ENCODE results near the gene VARS2. TPM values are rescaled to one million over a fixed set of nuclear protein-coding genes. Genes with fewer than 3 reads are reported as not detected.
A peak's percentile ranks its signal among the peaks of the same experiment; 100 is the strongest.

VARS2 gene
- total RNA-seq, 1 donor from 2014 or later: 26.3 TPM

- Histone ChIP-seq H3K4me3 (ENCODE audit: low read depth, low read length) (no peak overlapping the region), H3K27me3 (ENCODE audit: control insufficient read depth, insufficient read depth, low read length) (peaks cover 6% of the 10 kb centered on the region), H3K36me3 (ENCODE audit: control insufficient read depth, insufficient read depth, low read length) (no peaks in the 10 kb centered on the region)
- no peak for TF ChIP-seq CTCF (IDR thresholded peaks at IDR 0.05; ENCODE audit: insufficient read depth, low read length, severe bottlenecking)
- DNase-seq (ENCODE audit: low read depth) (no peak), FAIRE-seq (no peak)
Observed at GRCh38 chr6:30954631-30955366, 40.8 kb downstream of the VARS2 start.

- Histone ChIP-seq H3K36me3 (ENCODE audit: control insufficient read depth, insufficient read depth, low read length) (no peaks in the 10 kb centered on the region), H3K27me3 (ENCODE audit: control insufficient read depth, insufficient read depth, low read length) (peaks cover 7% of the 10 kb centered on the region), H3K4me3 (ENCODE audit: low read depth, low read length) (peak overlapping the region; percentile 28)
- no peak for FAIRE-seq
- no peak for TF ChIP-seq CTCF (IDR thresholded peaks at IDR 0.05; ENCODE audit: insufficient read depth, low read length, severe bottlenecking)
- DNase-seq (ENCODE audit: low read depth): no peak
Observed at GRCh38 chr6:30955367-30956042, 41.5 kb downstream of the VARS2 start.

GRCh38 chr6:30957716-30958115, 43.7 kb downstream of the VARS2 start:
- FAIRE-seq (no peak), DNase-seq (ENCODE audit: low read depth) (no peak)
- Histone ChIP-seq H3K27me3 (ENCODE audit: control insufficient read depth, insufficient read depth, low read length) (peaks cover 3% of the 10 kb centered on the region), H3K4me3 (ENCODE audit: low read depth, low read length) (no peak overlapping the region), H3K36me3 (ENCODE audit: control insufficient read depth, insufficient read depth, low read length) (no peaks in the 10 kb centered on the region)
- TF ChIP-seq CTCF (IDR thresholded peaks at IDR 0.05; ENCODE audit: insufficient read depth, low read length, severe bottlenecking): no peak

GRCh38 chr6:30960907-30961673, 47.1 kb downstream of the VARS2 start:
- FAIRE-seq: no peak
- no peak overlapping the region for H3K4me3 ChIP-seq (ENCODE audit: low read depth, low read length)
- peaks cover 3% of the 10 kb centered on the region for H3K27me3 ChIP-seq (ENCODE audit: control insufficient read depth, insufficient read depth, low read length)
- no peak for TF ChIP-seq CTCF (IDR thresholded peaks at IDR 0.05; ENCODE audit: insufficient read depth, low read length, severe bottlenecking)
- no peaks in the 10 kb centered on the region for H3K36me3 ChIP-seq (ENCODE audit: control insufficient read depth, insufficient read depth, low read length)
- DNase-seq (ENCODE audit: low read depth): no peak

- no peak for TF ChIP-seq CTCF (IDR thresholded peaks at IDR 0.05; ENCODE audit: insufficient read depth, low read length, severe bottlenecking)
- no peak for DNase-seq (ENCODE audit: low read depth)
- no peak overlapping the region for H3K4me3 ChIP-seq (ENCODE audit: low read depth, low read length)
- no peak for FAIRE-seq
- H3K36me3 ChIP-seq (ENCODE audit: control insufficient read depth, insufficient read depth, low read length): no peaks in the 10 kb centered on the region
- H3K27me3 ChIP-seq (ENCODE audit: control insufficient read depth, insufficient read depth, low read length): peaks cover 3% of the 10 kb centered on the region
Observed at GRCh38 chr6:30962716-30963115, 48.7 kb downstream of the VARS2 start.
